Activated CD4-positive, alpha-beta T cell treated with anti-CD3 and anti-CD28 coated beads for 24 hours (primary cell): ENCODE data around the gene ISCA1.

Experiments used
- DNase-seq, 2 donors: peaks; one replicate each; pipeline ENCODE4 v3.0.0-alpha.2; 2020; ENCODE audit warnings: low read depth in 2 of 2

The ISCA1 gene

GRCh38 chr9:86230858-86231257, 51.5 kb downstream of the ISCA1 start:
- DNase-seq: no peak

- DNase-seq: no peak
Observed at GRCh38 chr9:86222667-86223066, 59.7 kb downstream of the ISCA1 start.

GRCh38 chr9:86219606-86220005, 62.7 kb downstream of the ISCA1 start:
- DNase-seq: no peak

- no peak for DNase-seq
Observed at GRCh38 chr9:86217076-86217755, 65.1 kb downstream of the ISCA1 start.
